ENCODE measurements around the gene CADM2. TPM values are rescaled to one million over a fixed set of nuclear protein-coding genes. Genes with fewer than 3 reads are reported as not detected.

CADM2 gene
- total RNA-seq, 4 donors from 2014 or later, result 1.2 to 22.3 (median 2.4) TPM

- Histone ChIP-seq H3K4me3 (no peak overlapping the region), H3K4me1 (no peaks in the 10 kb centered on the region), H3K27me3 (no peaks in the 10 kb centered on the region), H3K9me3 (no peaks in the 10 kb centered on the region), H3K27ac (no peak overlapping the region), H3K36me3 (no peaks in the 10 kb centered on the region)
- TF ChIP-seq POLR2A (IDR thresholded peaks at IDR 0.05) (no peak), CTCF (IDR thresholded peaks at IDR 0.05) (no peak)
- no peak for DNase-seq
Measured at GRCh38 chr3:85652360-85652759, 693.6 kb downstream of the CADM2 start.

- H3K4me1 ChIP-seq, result no peaks in the 10 kb centered on the region
- no peak for DNase-seq
- H3K27me3 ChIP-seq, result no peaks in the 10 kb centered on the region
- H3K9me3 ChIP-seq, result no peaks in the 10 kb centered on the region
- no peak overlapping the region for H3K4me3 ChIP-seq
- H3K36me3 ChIP-seq, result no peaks in the 10 kb centered on the region
- no peak overlapping the region for H3K27ac ChIP-seq
- no peak for TF ChIP-seq CTCF (IDR thresholded peaks at IDR 0.05)
- TF ChIP-seq POLR2A (IDR thresholded peaks at IDR 0.05), result no peak
Measured at GRCh38 chr3:85660451-85660850, 701.7 kb downstream of the CADM2 start.

- H3K36me3 ChIP-seq, result no peaks in the 10 kb centered on the region
- no peaks in the 10 kb centered on the region for H3K27me3 ChIP-seq
- H3K27ac ChIP-seq, result no peak overlapping the region
- no peak overlapping the region for H3K4me3 ChIP-seq
- DNase-seq, result no peak
- TF ChIP-seq POLR2A (IDR thresholded peaks at IDR 0.05) (no peak), CTCF (IDR thresholded peaks at IDR 0.05) (no peak)
- H3K4me1 ChIP-seq, result no peaks in the 10 kb centered on the region
- H3K9me3 ChIP-seq, result no peaks in the 10 kb centered on the region
Measured at GRCh38 chr3:85662462-85662861, 703.7 kb downstream of the CADM2 start.

- Histone ChIP-seq H3K9me3 (no peaks in the 10 kb centered on the region), H3K4me1 (no peaks in the 10 kb centered on the region), H3K36me3 (no peaks in the 10 kb centered on the region), H3K27me3 (no peaks in the 10 kb centered on the region), H3K4me3 (no peak overlapping the region), H3K27ac (no peak overlapping the region)
- TF ChIP-seq POLR2A (IDR thresholded peaks at IDR 0.05), result no peak
- no peak for TF ChIP-seq CTCF (IDR thresholded peaks at IDR 0.05)
- no peak for DNase-seq
Measured at GRCh38 chr3:85667744-85668143, 709.0 kb downstream of the CADM2 start.

GRCh38 chr3:85670634-85671205 is 711.9 kb downstream of the CADM2 start:
- Histone ChIP-seq H3K4me3 (no peak overlapping the region), H3K27ac (no peak overlapping the region), H3K4me1 (no peaks in the 10 kb centered on the region), H3K27me3 (no peaks in the 10 kb centered on the region), H3K9me3 (no peaks in the 10 kb centered on the region), H3K36me3 (no peaks in the 10 kb centered on the region)
- no peak for DNase-seq
- TF ChIP-seq POLR2A (IDR thresholded peaks at IDR 0.05), result no peak
- no peak for TF ChIP-seq CTCF (IDR thresholded peaks at IDR 0.05)

DNA sequence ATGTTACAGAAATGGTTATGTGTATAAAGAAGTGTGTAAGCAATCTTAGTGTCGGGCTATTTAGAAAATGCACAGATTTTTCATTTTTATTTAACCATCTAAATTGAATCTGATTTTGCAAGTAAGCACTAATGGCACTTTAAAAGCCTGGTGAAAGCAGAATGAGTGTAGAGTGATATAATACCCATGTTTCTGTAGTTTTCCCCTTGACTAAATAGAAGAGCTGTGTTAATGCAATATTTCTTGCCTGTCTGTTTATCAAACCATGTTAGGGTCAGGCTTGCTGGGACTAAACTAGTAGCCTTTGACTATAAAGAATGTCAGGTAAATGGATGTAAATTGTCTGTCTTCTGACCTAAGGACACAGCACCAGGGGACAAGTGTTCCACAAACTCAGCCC is 714.0 kb downstream of the CADM2 start:
- Histone ChIP-seq H3K4me3 (no peak overlapping the region), H3K36me3 (no peaks in the 10 kb centered on the region), H3K4me1 (no peaks in the 10 kb centered on the region), H3K9me3 (no peaks in the 10 kb centered on the region), H3K27ac (no peak overlapping the region), H3K27me3 (no peaks in the 10 kb centered on the region)
- TF ChIP-seq CTCF (IDR thresholded peaks at IDR 0.05), result no peak
- TF ChIP-seq POLR2A (IDR thresholded peaks at IDR 0.05), result no peak
- DNase-seq, result no peak
